HTR-8/SVneo (cell line): ENCODE data around the gene SPDYE5.
"Not testable (repeated sequence)": the region's sequence is repeated elsewhere in the genome, so short reads cannot be mapped to it uniquely, and the experiment has no call there.

Experiments
- DNase-seq: peaks from one replicate; pipeline ENCODE4 v3.0.0; 2011; ENCODE audit warnings: low spot score, mixed read lengths; ENCODE audit not compliant: insufficient read length
- FAIRE-seq: peaks from 2 replicates; lab custom pipeline; 2011; peaks lifted over from hg19 to GRCh38; lab: Jason Lieb, UNC

The SPDYE5 gene

GRCh38 chr7:75492020-75492419 lies at the start of gene SPDYE5:
Gene SPDYE5, plus strand, starts transcription at chr7:75492320. Its CDS starts 1,728 bp downstream, at chr7:75494048.
- FAIRE-seq, DNase-seq: not testable (repeated sequence)

DNA sequence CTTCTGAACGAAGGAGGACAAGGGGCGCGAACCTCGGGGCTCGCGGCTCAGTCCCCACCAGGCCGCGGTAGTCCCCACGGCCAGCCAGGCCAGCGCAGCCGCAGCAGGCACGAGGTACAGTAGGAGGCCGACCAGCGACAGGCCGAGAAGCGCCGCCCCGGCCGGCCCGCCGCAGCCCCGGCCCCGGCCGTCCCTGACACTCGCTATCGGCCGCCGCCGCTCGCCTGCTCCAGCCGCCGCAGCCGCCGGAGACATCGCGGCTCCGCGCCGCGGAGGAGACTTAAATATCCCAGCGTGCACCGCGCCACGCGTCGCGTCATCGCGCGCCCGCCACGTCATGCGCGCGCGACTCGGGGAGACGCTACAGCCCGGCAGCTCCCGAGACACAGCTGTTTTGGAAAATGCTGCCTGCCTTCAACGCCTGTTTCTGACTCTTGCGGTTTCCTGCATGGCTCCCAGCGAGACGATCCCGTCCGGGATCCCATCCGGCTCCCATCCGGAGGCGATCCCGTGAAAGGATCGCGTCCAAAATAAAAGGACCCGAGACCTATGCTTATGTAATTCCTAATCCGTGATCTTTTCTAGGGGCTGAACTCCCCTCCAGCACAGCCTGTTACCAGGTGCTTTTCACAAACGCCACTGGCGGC lies 49.5 kb upstream of the SPDYE5 start:
- not testable (repeated sequence) for FAIRE-seq, DNase-seq

DNA sequence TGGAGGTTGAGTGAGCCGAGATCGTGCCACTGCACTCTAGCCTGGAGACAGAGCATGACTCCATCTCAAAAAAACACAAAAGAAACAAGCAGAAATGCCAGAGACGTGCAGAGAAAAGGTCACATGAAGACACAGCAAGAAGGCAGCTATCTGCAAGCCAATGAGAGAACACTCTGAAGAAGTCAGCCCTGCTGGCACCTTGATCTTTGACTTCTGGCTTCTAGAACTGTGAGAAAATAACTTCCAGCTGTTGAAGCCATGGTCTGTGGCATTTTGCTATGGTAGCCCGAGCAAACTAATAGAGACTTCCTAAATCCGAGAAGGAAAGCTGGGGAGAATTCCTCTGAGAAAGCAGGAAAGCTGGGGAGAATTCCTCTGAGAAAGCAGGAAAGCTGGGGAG lies 42.2 kb upstream of the SPDYE5 start:
- not testable (repeated sequence) for DNase-seq, FAIRE-seq

DNA sequence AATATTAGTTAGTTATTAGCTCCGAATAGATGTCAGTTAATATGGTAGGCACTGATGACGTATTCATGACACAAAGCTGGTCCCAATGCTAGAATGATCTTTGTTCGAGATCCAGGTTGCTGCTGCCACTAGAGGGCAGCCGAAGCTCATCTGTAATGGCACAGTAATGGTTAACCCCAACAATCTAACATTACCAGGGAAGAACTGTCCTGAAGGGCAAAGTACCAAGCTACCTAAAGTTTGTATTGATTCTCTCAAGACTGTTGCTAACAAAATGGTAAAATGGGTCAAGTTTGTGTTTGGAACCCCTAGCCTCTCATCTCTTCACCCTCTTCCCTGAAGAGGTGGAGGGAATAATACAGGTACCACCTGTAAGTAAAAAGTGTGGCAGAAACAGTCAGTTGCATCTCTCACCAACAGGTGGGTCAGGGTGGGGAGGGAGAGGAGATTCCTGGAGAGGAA lies 39.6 kb upstream of the SPDYE5 start:
- DNase-seq, FAIRE-seq: not testable (repeated sequence)

- not testable (repeated sequence) for FAIRE-seq, DNase-seq
Observed at GRCh38 chr7:75456403-75456802, 35.7 kb upstream of the SPDYE5 start.

DNA sequence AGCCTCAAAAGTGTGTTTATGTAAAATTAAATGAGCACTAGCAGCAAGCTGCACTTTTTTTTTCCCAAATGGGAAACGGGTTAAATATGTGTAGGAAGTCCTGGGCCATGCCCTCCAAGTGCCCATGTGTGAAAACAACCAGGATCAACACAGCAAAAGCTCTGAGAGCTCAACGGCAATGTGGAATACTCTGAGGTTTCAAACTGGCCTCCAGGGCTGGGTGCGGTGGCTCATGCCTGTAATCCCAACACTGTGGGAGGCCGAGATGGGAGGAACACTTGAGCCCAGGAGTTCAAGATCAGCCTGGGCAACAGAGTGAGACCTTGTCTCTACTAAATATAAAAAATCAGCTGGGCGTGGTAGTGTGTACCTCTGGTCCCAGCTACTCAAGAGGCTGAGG lies 34.1 kb upstream of the SPDYE5 start:
- FAIRE-seq, DNase-seq: not testable (repeated sequence)

- FAIRE-seq, DNase-seq: not testable (repeated sequence)
Observed at GRCh38 chr7:75460541-75460940, 31.6 kb upstream of the SPDYE5 start.

- DNase-seq, FAIRE-seq: not testable (repeated sequence)
Observed at GRCh38 chr7:75470166-75470565, 22.0 kb upstream of the SPDYE5 start.

- FAIRE-seq, DNase-seq: not testable (repeated sequence)
Observed at GRCh38 chr7:75477457-75477856, 14.7 kb upstream of the SPDYE5 start.

GRCh38 chr7:75480313-75480712 lies 11.8 kb upstream of the SPDYE5 start:
- FAIRE-seq, DNase-seq: not testable (repeated sequence)

DNA sequence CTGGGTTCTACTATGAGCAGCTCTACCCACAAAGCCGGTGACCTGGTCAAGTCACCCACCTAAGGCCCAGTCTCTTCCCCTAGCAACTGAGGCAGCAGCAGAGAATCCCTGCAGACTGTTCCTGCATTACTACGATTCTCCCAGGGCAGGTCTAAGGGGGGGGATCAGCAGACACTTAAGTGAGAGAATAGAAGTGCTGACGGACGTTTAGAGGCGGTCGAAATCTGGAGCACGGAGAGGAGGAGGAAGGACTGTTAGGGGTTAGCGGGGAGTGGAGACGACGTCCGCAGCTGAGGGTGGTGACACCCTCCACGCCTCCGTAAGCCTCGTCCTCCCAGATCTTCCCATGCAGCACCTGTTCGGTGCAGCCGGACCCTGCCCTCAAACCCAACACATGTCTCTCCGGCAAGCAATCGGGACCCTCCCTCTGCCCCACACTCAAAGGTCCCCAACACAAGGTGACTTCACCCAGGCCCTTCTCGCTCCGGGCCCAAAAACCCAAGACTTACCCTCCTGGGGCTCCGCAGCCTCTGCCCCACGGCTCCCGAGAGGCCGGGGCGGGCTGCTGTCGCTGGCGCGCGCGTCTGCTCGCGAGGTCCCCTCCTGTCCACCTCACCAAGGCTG lies 6.7 kb upstream of the SPDYE5 start:
- FAIRE-seq, DNase-seq: not testable (repeated sequence)

GRCh38 chr7:75485979-75486643 lies 6.0 kb upstream of the SPDYE5 start, which contains the start of gene POM121C:
Gene POM121C, minus strand, starts transcription at chr7:75486299. Its CDS starts 44,803 bp downstream, at chr7:75441496.
- not testable (repeated sequence) for FAIRE-seq
- peak; percentile 67 for DNase-seq

DNA sequence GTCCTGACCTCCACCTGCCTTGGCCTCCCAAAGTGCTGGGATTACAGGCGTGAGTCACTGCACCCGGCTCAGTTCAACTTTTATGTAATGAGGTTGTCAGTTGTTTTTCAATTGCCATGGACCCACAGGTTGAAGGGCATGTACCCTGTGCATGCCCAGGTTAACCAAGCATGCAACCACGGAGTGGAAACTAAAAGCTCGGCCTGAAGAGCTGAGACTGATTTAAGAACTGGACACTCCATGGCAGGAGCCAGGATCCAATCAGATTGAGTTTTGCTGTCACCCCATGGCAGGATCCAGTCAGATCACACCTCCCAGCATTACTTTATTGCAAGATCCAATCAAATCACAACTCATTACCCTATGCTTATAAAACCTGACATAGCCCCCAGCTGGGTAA lies 16.9 kb downstream of the SPDYE5 start:
- not testable (repeated sequence) for FAIRE-seq, DNase-seq

- DNase-seq, FAIRE-seq: not testable (repeated sequence)
Observed at GRCh38 chr7:75518842-75519241, 26.7 kb downstream of the SPDYE5 start.

GRCh38 chr7:75521727-75522126 lies 29.6 kb downstream of the SPDYE5 start:
- FAIRE-seq, DNase-seq: not testable (repeated sequence)

GRCh38 chr7:75527224-75527722 lies 35.2 kb downstream of the SPDYE5 start:
- not testable (repeated sequence) for DNase-seq, FAIRE-seq

DNA sequence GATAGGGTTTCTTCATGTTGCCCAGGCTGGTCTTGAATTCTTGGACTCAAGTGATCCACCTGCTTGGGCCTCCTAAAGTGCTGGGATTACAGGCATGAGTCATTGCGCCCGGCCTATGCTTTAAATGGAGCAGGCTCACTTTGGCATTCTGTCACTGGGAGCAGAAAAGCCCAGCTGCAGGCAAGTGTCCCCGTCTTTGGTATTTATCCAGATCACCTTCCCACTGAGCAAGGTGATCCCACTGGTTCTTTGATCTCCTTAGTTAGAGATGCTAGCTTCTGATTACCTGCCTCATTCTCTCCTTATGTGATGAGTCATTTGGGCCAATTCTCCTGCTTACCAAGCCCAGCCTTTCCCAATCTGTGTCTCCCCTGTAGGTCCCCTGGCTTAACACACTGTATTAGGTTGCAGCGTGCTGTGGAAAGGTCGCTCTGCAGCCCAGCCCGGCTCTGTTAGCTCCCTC lies 39.3 kb downstream of the SPDYE5 start:
- no peak for FAIRE-seq

DNA sequence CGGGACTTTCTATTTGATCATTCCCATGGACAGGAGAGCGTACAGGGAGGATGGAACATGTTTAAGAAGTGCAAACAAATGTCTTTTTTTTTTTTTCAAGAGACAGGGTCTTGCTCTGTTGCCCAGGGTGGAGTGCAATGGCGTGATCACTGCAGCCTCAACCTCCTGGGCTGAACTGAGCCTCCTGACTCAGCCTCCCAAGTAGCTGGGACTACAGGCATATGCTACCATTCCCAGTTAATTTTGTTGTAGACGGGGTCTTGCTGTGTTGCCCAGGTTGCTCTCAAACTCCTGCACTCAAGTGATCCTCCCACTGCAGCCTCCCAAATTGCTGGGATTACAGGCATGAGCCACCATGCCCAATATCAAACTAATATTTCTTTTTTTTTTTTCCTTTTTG lies 40.5 kb downstream of the SPDYE5 start:
- FAIRE-seq: no peak
- no peak for DNase-seq

More for the DNA sequence above, 39.3 kb downstream of the SPDYE5 start:
- no peak for DNase-seq

GRCh38 chr7:75533926-75534325 lies 41.8 kb downstream of the SPDYE5 start:
- FAIRE-seq: no peak
- no peak for DNase-seq

DNA sequence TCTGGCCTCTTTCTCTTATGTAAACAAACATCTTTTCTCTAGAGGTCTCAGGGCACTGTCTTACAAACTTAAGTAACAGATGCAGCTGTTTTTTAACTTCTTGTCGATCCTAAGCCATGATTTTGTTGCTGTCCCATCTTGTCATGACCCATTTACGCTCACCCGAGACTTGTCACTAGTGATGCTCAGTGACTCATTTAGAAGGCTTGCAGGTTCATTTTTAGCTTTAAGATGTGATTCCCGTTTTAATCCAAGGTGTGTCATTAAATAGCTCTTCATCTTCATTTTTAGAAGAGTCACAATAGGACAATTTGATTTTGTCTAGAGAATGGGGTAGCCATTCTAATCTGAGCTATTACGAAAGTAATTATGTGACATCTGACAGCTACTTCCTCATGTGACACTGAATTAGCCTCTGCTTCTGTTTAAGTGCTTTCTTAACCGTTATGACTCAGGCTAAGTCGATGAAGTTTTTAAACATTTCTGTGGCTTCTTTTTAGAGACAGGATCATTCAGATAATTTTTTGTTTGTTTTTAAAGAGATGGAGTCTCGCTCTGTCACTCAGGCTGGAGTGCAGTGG lies 42.7 kb downstream of the SPDYE5 start:
- peak; percentile 22 for DNase-seq
- no peak for FAIRE-seq
